Measurements from ENCODE around the gene CDKN1A. TPM values are rescaled to one million over a fixed set of nuclear protein-coding genes. Genes with fewer than 3 reads are reported as not detected.

CDKN1A gene
- total RNA-seq, 1 experiment from 2014 or later: 17.4 TPM

DNA sequence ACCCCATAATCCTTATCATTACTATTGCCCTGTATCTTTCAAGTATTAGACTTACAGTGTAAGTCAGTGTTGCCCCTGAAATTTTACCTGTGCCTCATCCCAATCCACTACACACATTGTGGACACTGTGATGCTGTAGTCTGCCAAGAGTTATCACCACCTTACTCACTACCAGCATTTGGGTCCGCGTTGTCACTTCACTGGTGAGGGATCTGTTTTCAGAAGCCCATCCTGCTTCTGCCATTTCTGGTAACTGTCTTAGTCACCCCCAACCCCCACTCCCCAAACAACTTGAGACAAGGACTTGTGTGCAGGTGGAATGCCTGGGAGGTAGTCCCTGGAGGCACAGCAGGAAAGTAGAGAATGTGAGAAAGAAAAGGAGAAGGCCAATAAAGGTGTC lies 13.1 kb downstream of the CDKN1A start:
- Histone ChIP-seq H3K9ac (ENCODE audit: extremely low read depth, insufficient read length, low read length) (no peak overlapping the region), H3K23me2 (ENCODE audit: insufficient read length, low read depth, low read length, poor library complexity, severe bottlenecking) (no peaks in the 10 kb centered on the region), H3K4me2 (ENCODE audit: insufficient read depth, insufficient read length, low read length) (no peak overlapping the region), H2BK5ac (ENCODE audit: insufficient read length, low read length) (no peak overlapping the region), H3K27ac (ENCODE audit: insufficient read length, low read depth, low read length) (no peak overlapping the region), H2AFZ (ENCODE audit: low read length) (no peak overlapping the region), H3K79me2 (ENCODE audit: insufficient read depth, low read length) (no peaks in the 10 kb centered on the region), H4K5ac (ENCODE audit: insufficient read length, low read depth, low read length) (no peak overlapping the region), H3K18ac (ENCODE audit: insufficient read length, low read depth, low read length) (no peak overlapping the region), H2BK15ac (ENCODE audit: low read depth, low read length) (no peak overlapping the region), H3K4ac (ENCODE audit: low read depth, low read length) (no peak overlapping the region), H4K91ac (ENCODE audit: insufficient read length, low read depth, low read length) (no peak overlapping the region), H3K4me1 (ENCODE audit: insufficient read depth, low read length) (no peaks in the 10 kb centered on the region), H3K9me3 (ENCODE audit: control insufficient read depth, low read depth, low read length) (no peaks in the 10 kb centered on the region), H4K20me1 (ENCODE audit: control insufficient read depth, insufficient read depth, insufficient read length) (no peaks in the 10 kb centered on the region), H3K14ac (ENCODE audit: insufficient read depth, low read length) (no peak overlapping the region), H3T11ph (ENCODE audit: low read length) (no peak overlapping the region), H2BK20ac (ENCODE audit: low read depth, low read length, poor library complexity, severe bottlenecking) (no peak overlapping the region), H3K79me1 (ENCODE audit: insufficient read depth, low read depth, low read length, poor library complexity, severe bottlenecking) (no peaks in the 10 kb centered on the region), H3K23ac (ENCODE audit: insufficient read length, low read depth, low read length) (no peak overlapping the region), H2BK12ac (ENCODE audit: insufficient read length, low read depth, low read length) (no peak overlapping the region), H2AK5ac (ENCODE audit: insufficient read length, low read length) (no peak overlapping the region), H3K56ac (ENCODE audit: insufficient read length, low read depth, low read length) (no peak overlapping the region), H3K27me3 (ENCODE audit: insufficient read depth, low read length) (no peaks in the 10 kb centered on the region), H4K8ac (replicated peaks; ENCODE audit: insufficient read length, low read depth, low read length) (no peak overlapping the region), H2BK120ac (ENCODE audit: low read depth, low read length, poor library complexity, severe bottlenecking) (no peak overlapping the region)
- Mint-ChIP-seq H3K4me1 (peaks cover 0 to 4% of the 10 kb centered on the region in 2 experiments; a peak in 1 of 4 replicates), H3K4me3 (no peak overlapping the region), H3K9me3 (no peaks in the 10 kb centered on the region), H3K27me3 (ENCODE audit: low read depth) (no peaks in the 10 kb centered on the region; the same call in 1 of the 2 replicates), H3K36me3 (ENCODE audit: insufficient read depth in 1 of 3, low read depth in 3 of 3) (peaks cover 0 to 5% (median 4%) of the 10 kb centered on the region in 3 experiments; a peak in 3 of 7 replicates), H3K27ac (no peak overlapping the region)
- WGBS (ENCODE audit: extremely low coverage, insufficient read length, low lambda C conversion rate): no CpG with 5 or more reads among the region's 2 CpGs
- DNase-seq: no peak
- no peak for TF ChIP-seq CTCF (conservative IDR thresholded peaks at IDR 0.05)

Data from H9 (cell line).